ENCODE data around the gene NKAIN4. TPM values are rescaled to one million over a fixed set of nuclear protein-coding genes. Genes with fewer than 3 reads are reported as not detected.

The NKAIN4 gene
- total RNA-seq, 1 experiment from 2014 or later, result 12.9 TPM

- DNase-seq (ENCODE audit: low read depth), result no peak
These were observed 34.3 kb downstream of the NKAIN4 start for GRCh38 chr20:63219866-63220521.

DNA sequence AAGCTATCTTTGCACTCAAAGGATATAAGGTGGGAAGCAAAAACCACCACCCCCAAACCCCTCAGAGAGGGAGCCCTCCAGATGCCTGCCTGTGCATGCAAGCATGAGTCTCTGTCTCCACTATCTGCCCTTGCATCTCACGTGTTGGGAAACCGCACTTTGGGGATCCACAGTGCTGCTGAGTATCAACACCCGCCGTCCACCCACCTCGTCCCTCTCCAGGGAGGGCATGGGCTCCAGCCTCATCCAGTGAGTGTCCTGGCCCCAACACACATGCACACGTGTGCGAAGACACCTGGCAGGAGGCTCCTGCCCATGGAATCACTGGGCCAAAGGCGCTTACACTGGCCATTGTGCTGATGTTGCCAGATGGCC lies 34.8 kb downstream of the NKAIN4 start:
- DNase-seq (ENCODE audit: low read depth), result no peak

DNA sequence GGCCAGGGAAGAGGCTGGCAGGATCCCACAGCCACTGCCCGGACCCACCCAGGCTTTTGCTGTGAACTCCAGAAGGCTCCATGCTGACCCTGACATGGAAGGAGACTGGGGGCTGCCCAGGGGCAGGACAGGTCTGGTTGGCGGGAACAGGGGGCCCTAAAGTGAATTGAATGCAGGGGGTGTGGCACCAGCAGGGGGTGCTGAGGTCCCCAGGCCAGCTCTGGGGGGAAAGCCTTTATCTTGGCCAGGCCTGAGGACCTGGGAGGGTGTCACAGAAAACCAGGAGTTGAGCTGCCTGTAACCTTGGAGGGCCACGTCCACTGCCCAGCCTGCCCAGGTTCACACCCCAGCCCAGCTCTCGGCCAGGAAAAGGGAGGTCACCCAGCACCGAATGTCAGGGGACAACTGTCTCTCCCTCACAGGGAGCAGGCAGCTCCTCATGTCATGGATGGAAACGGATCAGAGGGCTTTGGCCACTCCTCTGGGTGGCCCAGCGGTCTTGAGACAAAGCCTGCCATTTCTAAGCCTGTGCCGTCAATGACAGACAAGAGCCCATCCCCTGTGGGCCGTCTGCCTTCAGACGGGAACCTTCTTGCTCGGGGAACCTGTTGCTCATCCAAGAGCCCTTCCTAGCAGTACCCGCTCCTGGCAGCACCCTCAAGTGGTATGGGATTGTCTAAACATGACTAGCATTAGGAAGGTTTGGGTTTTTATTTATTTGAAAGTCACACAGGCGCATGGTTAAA lies 35.4 kb downstream of the NKAIN4 start:
- no peak for DNase-seq (ENCODE audit: low read depth)

DNA sequence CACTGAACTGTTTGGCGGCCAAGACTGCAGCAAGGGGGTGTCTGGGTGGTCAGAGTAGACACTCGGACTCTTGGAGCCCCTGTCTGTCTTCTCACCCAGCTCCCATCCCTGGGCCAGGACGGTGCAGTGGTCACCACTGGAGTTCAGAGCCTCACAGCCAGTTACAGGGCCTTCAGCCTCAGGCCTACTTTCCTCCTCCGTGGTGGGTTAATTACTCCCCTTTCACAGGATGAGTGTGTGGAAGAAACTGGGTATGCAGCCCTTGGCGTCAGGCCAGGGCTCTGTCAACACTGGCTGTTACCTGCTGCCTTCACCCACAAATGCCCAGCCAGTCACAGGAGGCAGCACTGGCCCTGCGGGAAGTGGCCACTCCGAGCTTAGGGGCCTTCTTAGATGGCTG lies 36.6 kb downstream of the NKAIN4 start:
- peak; percentile 40 for DNase-seq (ENCODE audit: low read depth)

- DNase-seq (ENCODE audit: low read depth), result no peak
These were observed 37.3 kb downstream of the NKAIN4 start for GRCh38 chr20:63216849-63217471.

- DNase-seq (ENCODE audit: low read depth), result peak; percentile 97
These were observed 38.0 kb downstream of the NKAIN4 start, which contains the start of gene YTHDF1 for GRCh38 chr20:63216041-63216848. Gene YTHDF1, minus strand, starts transcription at chr20:63216131. Its CDS starts 239 bp downstream, at chr20:63215892.

- peak; percentile 46 for DNase-seq (ENCODE audit: low read depth)
These were observed 38.9 kb downstream of the NKAIN4 start for GRCh38 chr20:63215101-63216040.

DNA sequence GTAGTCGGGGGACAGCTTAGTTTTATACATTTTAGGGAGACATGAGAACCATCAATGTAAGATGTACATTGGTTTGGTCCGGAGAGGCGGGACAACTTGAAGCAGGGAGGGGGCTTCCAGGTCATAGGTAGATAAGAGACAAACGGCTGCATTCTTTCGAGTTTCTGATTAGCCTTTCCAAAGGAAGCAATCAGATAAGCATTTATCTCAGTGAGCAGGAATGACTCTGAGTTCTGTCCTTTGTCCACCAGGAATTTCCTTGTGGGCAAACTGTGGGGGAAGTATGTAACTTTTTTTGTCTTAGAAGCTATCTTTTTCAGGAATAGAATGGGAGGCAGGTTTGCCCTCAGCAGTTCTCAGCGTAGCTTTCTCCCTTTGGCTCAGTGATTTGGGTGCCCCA lies 39.7 kb downstream of the NKAIN4 start:
- no peak for DNase-seq (ENCODE audit: low read depth)

GRCh38 chr20:63212792-63213191 lies 41.5 kb downstream of the NKAIN4 start:
- no peak for DNase-seq (ENCODE audit: low read depth)

GRCh38 chr20:63212393-63212730 lies 41.9 kb downstream of the NKAIN4 start:
- DNase-seq (ENCODE audit: low read depth), result no peak

DNA sequence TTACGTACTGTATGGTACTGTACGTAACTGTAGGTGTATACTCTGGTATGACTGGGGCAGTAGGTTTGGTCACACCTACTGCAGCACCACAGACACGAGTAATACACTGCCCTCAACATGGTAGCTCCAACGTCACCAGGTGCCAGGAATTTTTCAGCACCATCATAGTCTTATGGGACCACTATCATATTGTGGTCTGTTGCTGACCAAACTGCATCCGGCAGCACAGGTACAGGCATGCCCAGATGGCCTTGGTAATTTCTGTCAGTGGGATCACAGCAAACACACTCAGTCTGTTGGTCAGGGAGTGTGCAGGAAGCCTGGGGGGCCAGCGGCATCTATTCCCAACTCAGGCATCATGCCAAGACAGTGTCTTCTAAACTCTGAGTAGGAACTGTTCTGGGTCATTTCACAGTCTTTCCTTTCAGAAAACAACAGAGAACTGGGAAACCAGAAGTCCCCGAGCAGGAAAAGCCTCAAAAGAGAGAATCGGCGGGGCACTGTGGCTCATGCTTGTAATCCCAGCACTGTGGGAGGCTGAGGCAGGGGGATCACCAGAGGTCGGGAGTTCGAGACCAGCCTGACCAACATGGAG lies 44.2 kb downstream of the NKAIN4 start:
- no peak for DNase-seq (ENCODE audit: low read depth)

DNA sequence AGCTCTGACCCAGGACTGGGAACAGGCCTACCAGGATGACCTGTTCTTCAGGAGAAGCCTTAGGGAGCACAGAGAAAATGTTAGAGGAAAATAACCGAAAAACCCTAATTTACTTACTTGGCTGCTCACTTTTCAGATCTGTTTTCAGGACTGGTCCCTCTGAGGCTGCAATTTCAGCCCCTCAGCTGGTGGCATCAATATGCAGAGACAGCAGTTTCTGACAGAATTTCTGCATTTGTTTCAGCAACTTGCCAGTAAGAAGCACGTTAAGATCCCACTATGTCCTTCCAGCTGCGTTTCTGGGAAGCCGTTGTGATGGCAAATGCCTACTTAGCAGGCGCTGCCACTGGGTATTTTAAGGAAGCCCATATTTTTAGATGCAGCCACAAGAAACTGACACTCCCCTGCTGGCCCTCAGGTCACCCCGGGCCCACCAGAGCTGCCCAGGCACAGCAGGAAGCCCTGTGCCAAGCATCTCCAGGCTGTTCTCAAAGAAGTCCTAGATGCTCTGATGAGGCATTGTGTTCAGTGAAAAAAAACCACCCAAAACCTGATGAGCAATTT lies 45.8 kb downstream of the NKAIN4 start:
- DNase-seq (ENCODE audit: low read depth), result no peak

GRCh38 chr20:63206878-63207277 lies 47.4 kb downstream of the NKAIN4 start:
- DNase-seq (ENCODE audit: low read depth), result peak; percentile 60

DNA sequence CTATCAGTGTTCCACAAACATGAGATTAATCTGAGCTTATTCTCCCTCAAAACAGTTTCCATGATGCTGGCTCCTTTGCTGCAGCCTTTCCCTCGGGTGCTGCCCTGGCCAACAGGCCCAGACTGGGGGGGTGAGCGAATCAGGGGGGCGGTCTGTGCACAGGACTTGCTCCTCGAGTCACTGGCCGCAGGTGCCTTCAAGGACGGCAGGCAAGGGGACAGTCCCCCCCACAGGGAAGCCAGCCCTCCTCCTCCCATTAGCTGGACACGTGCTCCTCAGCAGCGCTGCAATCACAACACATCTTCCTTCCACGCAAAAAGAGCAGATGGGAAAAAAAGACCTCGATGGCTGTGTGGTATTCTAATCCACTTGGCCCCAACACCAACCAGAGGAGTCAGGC lies 48.4 kb downstream of the NKAIN4 start:
- DNase-seq (ENCODE audit: low read depth), result no peak

DNA sequence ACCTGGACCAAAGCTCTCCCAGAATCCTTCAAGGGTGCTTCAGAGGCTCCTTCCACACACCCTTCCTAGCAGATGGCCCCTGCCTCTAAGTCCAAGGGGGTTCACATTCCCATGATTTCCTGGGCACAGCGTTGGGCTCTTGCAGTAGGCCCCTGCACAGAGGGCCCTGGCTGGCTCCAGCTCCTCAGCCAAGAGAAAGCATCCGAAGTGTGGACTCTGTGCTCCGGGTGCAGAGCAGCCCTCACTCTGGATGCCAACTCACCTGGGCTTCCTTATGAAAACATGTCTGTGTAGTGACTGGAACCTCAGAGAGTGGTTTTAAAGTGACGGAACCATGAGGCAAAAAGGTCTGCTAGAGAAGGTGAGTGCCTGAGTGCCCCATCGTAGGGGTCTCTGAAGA lies 49.9 kb downstream of the NKAIN4 start:
- no peak for DNase-seq (ENCODE audit: low read depth)

DNA sequence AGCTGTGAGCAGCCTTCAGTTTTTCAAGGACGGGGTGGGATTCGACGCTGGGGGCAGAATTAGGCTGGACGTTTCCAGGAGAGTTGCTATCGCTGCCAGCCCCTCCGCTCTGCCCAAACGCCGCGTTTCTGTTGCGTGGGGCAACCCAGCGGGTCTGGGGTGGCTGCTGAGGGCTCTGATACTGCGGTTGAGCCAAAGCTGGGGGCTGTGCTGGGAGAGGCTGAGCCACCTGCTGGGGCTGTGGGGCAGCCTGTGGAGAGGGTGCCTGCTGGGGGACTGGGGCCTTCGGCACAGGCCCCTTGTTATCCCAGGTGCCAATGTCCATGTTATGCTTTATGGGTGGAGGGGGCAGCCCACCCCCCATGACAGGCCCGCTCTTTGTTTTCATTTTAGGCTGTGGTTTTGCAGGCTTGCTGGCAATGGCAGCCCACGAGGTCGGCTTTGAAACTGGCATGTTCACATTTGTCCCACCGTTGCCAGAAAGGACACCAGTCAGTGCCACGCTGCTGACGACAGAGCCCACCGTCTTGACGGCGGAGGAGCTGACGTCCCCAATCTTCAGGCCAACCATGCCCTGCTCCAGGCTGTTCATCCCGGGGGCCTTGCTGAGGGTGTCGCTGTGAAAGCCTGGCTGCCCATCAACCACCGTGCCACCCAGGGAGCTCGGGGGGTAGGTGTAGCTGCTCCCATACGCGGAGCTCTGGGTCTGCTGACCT lies 51.3 kb downstream of the NKAIN4 start:
- DNase-seq (ENCODE audit: low read depth), result no peak

DNA sequence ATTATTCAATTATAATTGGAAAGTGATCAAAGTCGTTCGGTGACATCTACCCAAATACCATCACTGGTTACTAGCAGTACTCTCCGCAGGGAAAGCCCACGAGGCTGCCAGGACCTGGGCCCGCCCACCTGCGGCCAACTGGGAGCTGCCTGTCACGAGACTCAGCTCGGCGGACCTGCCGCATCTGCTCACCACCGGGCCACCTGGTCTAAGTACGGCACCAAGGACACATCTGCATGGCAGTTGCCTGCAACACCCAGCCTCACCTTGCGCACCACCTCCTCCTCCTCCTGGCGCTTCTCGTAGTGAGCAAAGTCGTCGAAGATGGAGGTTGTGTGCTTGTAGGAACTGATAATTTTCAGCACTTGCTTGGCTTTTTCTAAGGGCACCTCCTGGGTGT lies 52.2 kb downstream of the NKAIN4 start:
- DNase-seq (ENCODE audit: low read depth), result no peak

DNA sequence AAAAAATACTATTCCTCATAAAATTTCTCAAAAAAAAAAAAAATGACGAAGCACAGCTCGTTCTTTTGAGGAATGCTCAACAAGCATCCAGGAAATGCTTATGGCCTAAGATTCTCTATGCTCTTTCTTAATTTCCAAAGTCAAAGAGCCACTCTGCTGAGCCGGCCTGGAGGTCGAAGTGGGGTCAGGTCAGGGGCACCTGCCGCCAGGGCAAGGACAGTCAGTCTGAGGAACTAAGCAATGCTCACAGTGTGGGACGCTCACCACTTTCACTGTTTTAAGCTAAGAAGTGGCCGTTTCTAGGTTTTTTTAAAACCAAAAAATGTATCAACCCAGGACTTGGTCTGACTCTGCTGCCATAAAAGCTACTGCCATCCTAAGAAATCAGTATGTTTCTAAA lies 55.7 kb downstream of the NKAIN4 start:
- DNase-seq (ENCODE audit: low read depth), result no peak

DNA sequence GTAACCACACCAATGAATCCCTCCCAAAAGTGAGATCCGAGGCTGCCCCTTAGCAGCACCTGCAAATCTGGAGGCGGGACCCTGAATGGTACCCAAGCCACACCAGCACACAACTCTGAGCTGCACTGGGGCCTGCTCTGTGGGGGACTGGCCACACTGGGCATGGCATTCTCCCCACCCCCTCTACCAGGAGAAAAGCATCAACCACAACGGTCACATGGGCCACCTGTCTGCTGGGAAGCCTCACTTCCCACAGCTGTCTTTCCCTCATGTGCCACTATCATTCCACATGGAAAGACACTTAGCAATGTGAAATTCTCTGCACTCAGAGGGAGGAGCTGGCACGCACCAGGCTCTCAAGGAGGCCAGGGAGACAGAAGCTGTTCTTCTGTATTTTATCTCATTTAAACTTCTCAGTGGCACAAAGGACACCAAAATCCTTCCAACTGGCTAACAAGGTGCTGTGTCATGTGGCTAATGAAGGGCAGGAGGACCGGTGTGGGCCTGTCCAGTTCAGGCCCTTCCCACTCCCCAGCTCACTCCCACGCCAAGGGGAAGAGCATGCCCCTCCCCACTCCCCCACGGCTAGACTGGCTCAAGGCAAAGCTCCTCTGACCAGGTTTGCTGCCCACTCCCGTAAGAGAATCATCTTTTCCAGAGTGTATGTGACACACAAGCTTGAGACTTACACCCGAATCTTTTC lies 57.3 kb downstream of the NKAIN4 start:
- DNase-seq (ENCODE audit: low read depth), result no peak
